Loucy (cell line): ENCODE results near the gene BCKDK.
A peak's percentile ranks its signal among the peaks of the same experiment; 100 is the strongest.

Experiments used
- H2AFZ ChIP-seq: fragments of 200-600 bp; sonication (generic); 2 replicates; pipeline ENCODE4 v1.6.0; 2016; ENCODE audit warnings: antibody characterized with exemption, mild to moderate bottlenecking, low read length, moderate library complexity
- H3F3A ChIP-seq: fragments of 200-600 bp; 2 replicates; pipeline ENCODE4 v1.6.0; 2016; ENCODE audit warnings: antibody characterized with exemption, low read depth, mild to moderate bottlenecking
- H3K27me3 ChIP-seq: fragments of 200-600 bp; sonication (generic); 2 replicates; pipeline ENCODE4 v1.6.1; 2014; ENCODE audit warnings: low read length, mild to moderate bottlenecking; ENCODE audit not compliant: insufficient read depth, poor library complexity, severe bottlenecking
- H3K36me3 ChIP-seq: fragments of 200-600 bp; sonication (generic); 2 replicates; pipeline ENCODE4 v1.6.1; 2016; ENCODE audit warnings: low read length; ENCODE audit not compliant: insufficient read depth
- H3K4me1 ChIP-seq: fragments of 200-600 bp; sonication (generic); 2 replicates; pipeline ENCODE4 v1.5.1; 2014; ENCODE audit warnings: low read length, mild to moderate bottlenecking; ENCODE audit not compliant: insufficient read depth, poor library complexity, severe bottlenecking
- H3K4me2 ChIP-seq: fragments of 200-600 bp; sonication (generic); 2 replicates; pipeline ENCODE4 v1.6.0; 2014; ENCODE audit warnings: antibody characterized with exemption, low read length, low read depth, mild to moderate bottlenecking; ENCODE audit not compliant: poor library complexity, severe bottlenecking
- H3K4me3 ChIP-seq: fragments of 200-600 bp; sonication (generic); 2 replicates; pipeline ENCODE4 v1.5.1; 2014; ENCODE audit warnings: low read length, mild to moderate bottlenecking, mixed read lengths; ENCODE audit not compliant: poor library complexity, severe bottlenecking
- H3K79me2 ChIP-seq: fragments of 200-600 bp; sonication (generic); 2 replicates; pipeline ENCODE4 v1.6.1; 2014; ENCODE audit warnings: low read length; ENCODE audit not compliant: insufficient read depth
- H3K9ac ChIP-seq: fragments of 200-600 bp; sonication (generic); 2 replicates; pipeline ENCODE4 v1.6.0; 2014; ENCODE audit warnings: mild to moderate bottlenecking, low read depth, low read length, moderate library complexity; ENCODE audit not compliant: poor library complexity, severe bottlenecking
- H3K9me2 ChIP-seq: fragments of 200-600 bp; sonication (generic); replicated peaks from 2 replicates; pipeline ENCODE4 v1.6.1; 2016; ENCODE audit warnings: low read depth, low read length, mixed read lengths
- H3K9me3 ChIP-seq: fragments of 200-600 bp; sonication (generic); 2 replicates; pipeline ENCODE4 v1.6.1; 2014; ENCODE audit warnings: mild to moderate bottlenecking, antibody characterized with exemption, low read length, low read depth; ENCODE audit not compliant: insufficient read depth
- H4K20me1 ChIP-seq: fragments of 200-600 bp; sonication (generic); 2 replicates; pipeline ENCODE4 v1.6.0; 2014; ENCODE audit warnings: antibody characterized with exemption, low read length, mild to moderate bottlenecking; ENCODE audit not compliant: insufficient read depth, poor library complexity, severe bottlenecking
- CTCF ChIP-seq: fragments of 200-600 bp; sonication (generic); conservative IDR thresholded peaks from 2 replicates; pipeline ENCODE4 v1.5.1; 2014; ENCODE audit warnings: mild to moderate bottlenecking, antibody characterized with exemption, low read length
- EZH2phosphoT487 ChIP-seq: fragments of 200-600 bp; IDR thresholded peaks from 2 replicates; pipeline ENCODE4 v1.6.1; 2018; ENCODE audit warnings: antibody characterized with exemption, mild to moderate bottlenecking, moderate library complexity, borderline replicate concordance

BCKDK gene

GRCh38 chr16:31088459-31089183 is 19.6 kb upstream of the BCKDK start, which contains the start of gene PRSS53:
TSS of gene PRSS53 (minus strand) at chr16:31088943. CDS start at chr16:31088809, 134 bp downstream.
- no peak within 1 kb of the TSS for H3K9ac ChIP-seq
- peaks cover 14% of the 10 kb centered on the region for H4K20me1 ChIP-seq
- no peak within 1 kb of the TSS for H2AFZ ChIP-seq
- H3K9me3 ChIP-seq, result no peaks in the 10 kb centered on the region
- no peaks in the 10 kb centered on the region for H3F3A ChIP-seq
- peaks cover 25% of the 10 kb centered on the region; the same call in 1 of the 2 replicates for H3K36me3 ChIP-seq
- no peaks in the 10 kb centered on the region for H3K9me2 ChIP-seq
- no peak within 1 kb of the TSS for H3K4me2 ChIP-seq
- TF ChIP-seq CTCF (no peak), EZH2phosphoT487 (no peak)
- no peaks in the 10 kb centered on the region for H3K27me3 ChIP-seq
- H3K79me2 ChIP-seq, result peaks cover 35% of the 10 kb centered on the region
- no peak within 1 kb of the TSS for H3K4me3 ChIP-seq
- peaks cover 15% of the 10 kb centered on the region for H3K4me1 ChIP-seq

- no peaks in the 10 kb centered on the region for H3K27me3 ChIP-seq
- peaks cover 14% of the 10 kb centered on the region for H4K20me1 ChIP-seq
- no peaks in the 10 kb centered on the region for H3K9me2 ChIP-seq
- no peaks in the 10 kb centered on the region for H3F3A ChIP-seq
- no peaks in the 10 kb centered on the region for H3K9me3 ChIP-seq
- TF ChIP-seq EZH2phosphoT487, result no peak
- TF ChIP-seq CTCF, result no peak
- H2AFZ ChIP-seq, result no peak overlapping the region
- H3K79me2 ChIP-seq, result peaks cover 41% of the 10 kb centered on the region
- peaks cover 19% of the 10 kb centered on the region; the same call in 1 of the 2 replicates for H3K36me3 ChIP-seq
- no peak overlapping the region for H3K9ac ChIP-seq
- peaks cover 21% of the 10 kb centered on the region for H3K4me1 ChIP-seq
- H3K4me2 ChIP-seq, result no peak overlapping the region
- no peak overlapping the region for H3K4me3 ChIP-seq
These were observed 19.0 kb upstream of the BCKDK start for GRCh38 chr16:31089199-31089598.

GRCh38 chr16:31090540-31090939 is 17.6 kb upstream of the BCKDK start:
- Histone ChIP-seq H3K9ac (no peak overlapping the region), H3K9me2 (no peaks in the 10 kb centered on the region), H3K27me3 (no peaks in the 10 kb centered on the region), H3F3A (no peaks in the 10 kb centered on the region), H4K20me1 (peaks cover 14% of the 10 kb centered on the region), H3K79me2 (peaks cover 44% of the 10 kb centered on the region), H3K36me3 (peaks cover 13% of the 10 kb centered on the region; the same call in 1 of the 2 replicates), H3K9me3 (no peaks in the 10 kb centered on the region), H3K4me1 (peaks cover 21% of the 10 kb centered on the region), H3K4me3 (no peak overlapping the region), H3K4me2 (peak overlapping the region; percentile 26), H2AFZ (no peak overlapping the region)
- no peak for TF ChIP-seq EZH2phosphoT487
- TF ChIP-seq CTCF, result no peak
